ENCODE results near the gene RPN2. TPM values are rescaled to one million over a fixed set of nuclear protein-coding genes. Genes with fewer than 3 reads are reported as not detected.

RPN2 gene
- polyA plus RNA-seq, 3 donors = 169 to 215 (median 199) TPM

DNA sequence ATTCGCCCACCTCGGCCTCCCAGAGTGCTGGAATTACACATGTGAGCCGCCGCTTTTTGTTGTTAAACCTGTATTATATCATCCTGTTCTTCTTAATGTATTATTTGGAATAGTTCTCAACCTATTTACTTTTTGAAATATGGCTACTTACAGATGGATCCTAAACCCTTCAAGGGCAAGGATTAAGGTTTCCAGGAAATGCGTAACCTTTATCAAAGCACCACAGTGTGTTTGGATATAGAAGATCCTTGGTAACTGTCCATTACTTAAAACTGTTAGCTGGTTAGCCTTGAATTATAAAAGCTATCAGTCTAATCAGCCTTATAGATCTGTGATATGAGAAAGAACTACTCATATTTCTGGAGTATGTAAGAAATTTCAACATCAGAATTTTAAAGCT lies 12.3 kb upstream of the RPN2 start:
- Histone ChIP-seq H3K36me3 (replicated peaks in 1 of 2; ENCODE audit: control insufficient read depth in 1 of 2, insufficient read depth in 2 of 2, low read length in 2 of 2) (no peaks in the 10 kb centered on the region), H3K4me3 (replicated peaks in 1 of 3; ENCODE audit: low read depth in 2 of 3, low read length in 3 of 3) (no peak overlapping the region), H3K4me1 (ENCODE audit: control insufficient read depth in 1 of 2, insufficient read depth in 2 of 2, low read length in 2 of 2) (no peaks in the 10 kb centered on the region), H3K4me2 (replicated peaks; ENCODE audit: extremely low read depth, low read length, poor library complexity, severe bottlenecking) (no peak overlapping the region), H3K27ac (ENCODE audit: low read depth in 1 of 2, low read length in 2 of 2) (no peak overlapping the region), H3K27me3 (ENCODE audit: control insufficient read depth in 2 of 2, insufficient read depth in 2 of 2, low read length in 2 of 2) (no peaks in the 10 kb centered on the region), H3K79me2 (ENCODE audit: insufficient read depth, low read length) (no peaks in the 10 kb centered on the region), H3K9me3 (replicated peaks in 1 of 2; ENCODE audit: control insufficient read depth in 1 of 2, insufficient read depth in 1 of 2, low read length in 2 of 2) (no peaks in the 10 kb centered on the region), H2AFZ (ENCODE audit: insufficient read depth, low read depth, low read length, poor library complexity, severe bottlenecking) (no peak overlapping the region), H3K9ac (ENCODE audit: insufficient read depth, low read length, poor library complexity, severe bottlenecking) (no peak overlapping the region), H4K20me1 (ENCODE audit: insufficient read depth, low read length) (no peaks in the 10 kb centered on the region)
- Mint-ChIP-seq H3K27ac (no peak overlapping the region), H3K4me1 (no peaks in the 10 kb centered on the region), H3K36me3 (peaks cover 0 to 1% of the 10 kb centered on the region in 2 donors), H3K27me3 (ENCODE audit: low read depth in 3 of 3) (peaks cover 0 to 5% (median 3%) of the 10 kb centered on the region in 3 donors), H3K9me3 (no peaks in the 10 kb centered on the region), H3K4me3 (no peak overlapping the region)
- DNase-seq = no peak
- intact Hi-C loops (cut with micrococcal nuclease) = no loop called here
- 100% methylated on average over 1 of the region's 5 CpGs for WGBS (ENCODE audit: insufficient coverage)
- TF ChIP-seq, protein P1, sequence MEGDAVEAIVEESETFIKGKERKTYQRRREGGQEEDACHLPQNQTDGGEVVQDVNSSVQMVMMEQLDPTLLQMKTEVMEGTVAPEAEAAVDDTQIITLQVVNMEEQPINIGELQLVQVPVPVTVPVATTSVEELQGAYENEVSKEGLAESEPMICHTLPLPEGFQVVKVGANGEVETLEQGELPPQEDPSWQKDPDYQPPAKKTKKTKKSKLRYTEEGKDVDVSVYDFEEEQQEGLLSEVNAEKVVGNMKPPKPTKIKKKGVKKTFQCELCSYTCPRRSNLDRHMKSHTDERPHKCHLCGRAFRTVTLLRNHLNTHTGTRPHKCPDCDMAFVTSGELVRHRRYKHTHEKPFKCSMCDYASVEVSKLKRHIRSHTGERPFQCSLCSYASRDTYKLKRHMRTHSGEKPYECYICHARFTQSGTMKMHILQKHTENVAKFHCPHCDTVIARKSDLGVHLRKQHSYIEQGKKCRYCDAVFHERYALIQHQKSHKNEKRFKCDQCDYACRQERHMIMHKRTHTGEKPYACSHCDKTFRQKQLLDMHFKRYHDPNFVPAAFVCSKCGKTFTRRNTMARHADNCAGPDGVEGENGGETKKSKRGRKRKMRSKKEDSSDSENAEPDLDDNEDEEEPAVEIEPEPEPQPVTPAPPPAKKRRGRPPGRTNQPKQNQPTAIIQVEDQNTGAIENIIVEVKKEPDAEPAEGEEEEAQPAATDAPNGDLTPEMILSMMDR (IDR thresholded peaks at IDR 0.05) = no peak

DNA sequence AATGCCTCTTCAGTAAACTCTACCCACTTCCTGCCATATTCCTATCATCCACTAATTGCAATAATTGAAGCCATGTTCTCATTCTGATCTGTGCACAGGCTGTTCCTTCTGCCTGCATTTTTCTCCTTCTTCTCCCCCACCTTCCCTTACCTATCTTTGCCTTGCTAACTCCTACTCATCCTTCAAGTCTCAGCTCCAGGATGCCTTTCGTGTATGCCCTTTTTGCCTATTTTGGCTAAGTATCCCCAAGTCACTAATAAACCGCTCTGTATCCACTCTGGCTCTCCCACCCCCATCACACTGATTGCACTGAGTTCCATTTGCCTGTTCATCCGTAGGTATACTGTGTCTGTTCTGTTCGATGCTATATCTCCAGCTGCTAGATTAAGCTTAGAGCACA lies 6.3 kb upstream of the RPN2 start:
- Histone ChIP-seq H3K4me3 (replicated peaks in 1 of 3; ENCODE audit: low read depth in 2 of 3, low read length in 3 of 3) (no peak overlapping the region), H3K4me1 (ENCODE audit: control insufficient read depth in 1 of 2, insufficient read depth in 2 of 2, low read length in 2 of 2) (peaks cover 2 to 6% of the 10 kb centered on the region in 2 donors), H3K79me2 (ENCODE audit: insufficient read depth, low read length) (peaks cover 9% of the 10 kb centered on the region), H3K4me2 (replicated peaks; ENCODE audit: extremely low read depth, low read length, poor library complexity, severe bottlenecking) (no peak overlapping the region), H4K20me1 (ENCODE audit: insufficient read depth, low read length) (no peaks in the 10 kb centered on the region), H3K27me3 (ENCODE audit: control insufficient read depth in 2 of 2, insufficient read depth in 2 of 2, low read length in 2 of 2) (no peaks in the 10 kb centered on the region), H3K36me3 (replicated peaks in 1 of 2; ENCODE audit: control insufficient read depth in 1 of 2, insufficient read depth in 2 of 2, low read length in 2 of 2) (no peaks in the 10 kb centered on the region), H3K9ac (ENCODE audit: insufficient read depth, low read length, poor library complexity, severe bottlenecking) (no peak overlapping the region), H3K27ac (ENCODE audit: low read depth in 1 of 2, low read length in 2 of 2) (no peak overlapping the region), H2AFZ (ENCODE audit: insufficient read depth, low read depth, low read length, poor library complexity, severe bottlenecking) (no peak overlapping the region), H3K9me3 (replicated peaks in 1 of 2; ENCODE audit: control insufficient read depth in 1 of 2, insufficient read depth in 1 of 2, low read length in 2 of 2) (no peaks in the 10 kb centered on the region)
- 100% methylated on average over 2 of the region's 4 CpGs for WGBS (ENCODE audit: insufficient coverage)
- Mint-ChIP-seq H3K9me3 (no peaks in the 10 kb centered on the region), H3K4me3 (no peak overlapping the region), H3K36me3 (no peaks in the 10 kb centered on the region), H3K4me1 (peaks cover under 1% of the 10 kb centered on the region), H3K27ac (no peak overlapping the region), H3K27me3 (ENCODE audit: low read depth in 3 of 3) (peaks cover 0 to 2% (median 2%) of the 10 kb centered on the region in 3 donors)
- intact Hi-C loops (cut with micrococcal nuclease) = loop anchor here in 1 of 2 donors (10.0 kb wide), 1 partner anchor 78 kb away; the partner anchor contains the start of gene RBL1
- TF ChIP-seq, protein P1 (IDR thresholded peaks at IDR 0.05) = no peak
- DNase-seq = no peak

Data from CD14-positive monocyte (primary cell).